ENCODE data around the gene PHLDA2.

Gene PHLDA2

GRCh38 chr11:2899080-2899783 lies 30.0 kb downstream of the PHLDA2 start:
- peaks cover 0 to 41% (median 25%) of the 10 kb centered on the region in 4 donors for H3K4me1 ChIP-seq
- H3K36me3 ChIP-seq, result no peaks in the 10 kb centered on the region
- TF ChIP-seq, protein P1, sequence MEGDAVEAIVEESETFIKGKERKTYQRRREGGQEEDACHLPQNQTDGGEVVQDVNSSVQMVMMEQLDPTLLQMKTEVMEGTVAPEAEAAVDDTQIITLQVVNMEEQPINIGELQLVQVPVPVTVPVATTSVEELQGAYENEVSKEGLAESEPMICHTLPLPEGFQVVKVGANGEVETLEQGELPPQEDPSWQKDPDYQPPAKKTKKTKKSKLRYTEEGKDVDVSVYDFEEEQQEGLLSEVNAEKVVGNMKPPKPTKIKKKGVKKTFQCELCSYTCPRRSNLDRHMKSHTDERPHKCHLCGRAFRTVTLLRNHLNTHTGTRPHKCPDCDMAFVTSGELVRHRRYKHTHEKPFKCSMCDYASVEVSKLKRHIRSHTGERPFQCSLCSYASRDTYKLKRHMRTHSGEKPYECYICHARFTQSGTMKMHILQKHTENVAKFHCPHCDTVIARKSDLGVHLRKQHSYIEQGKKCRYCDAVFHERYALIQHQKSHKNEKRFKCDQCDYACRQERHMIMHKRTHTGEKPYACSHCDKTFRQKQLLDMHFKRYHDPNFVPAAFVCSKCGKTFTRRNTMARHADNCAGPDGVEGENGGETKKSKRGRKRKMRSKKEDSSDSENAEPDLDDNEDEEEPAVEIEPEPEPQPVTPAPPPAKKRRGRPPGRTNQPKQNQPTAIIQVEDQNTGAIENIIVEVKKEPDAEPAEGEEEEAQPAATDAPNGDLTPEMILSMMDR (IDR thresholded peaks at IDR 0.05), result no peak
- H3K9me3 ChIP-seq, result no peaks in the 10 kb centered on the region
- peak overlapping the region; percentile 28 to 43 for H3K27ac ChIP-seq
- no peaks in the 10 kb centered on the region for H3K27me3 ChIP-seq
- DNase-seq, result peak in 1 of 2 donors; percentile 51
- H3K4me3 ChIP-seq, result no peak overlapping the region
- intact Hi-C loops (cut with DNase I; ENCODE audit: low total_unique reads), result loop anchor here (10.0 kb wide), 2 partner anchors 474 to 594 kb away; partner anchors contain the start of genes C11orf21 and TSPAN32

DNA sequence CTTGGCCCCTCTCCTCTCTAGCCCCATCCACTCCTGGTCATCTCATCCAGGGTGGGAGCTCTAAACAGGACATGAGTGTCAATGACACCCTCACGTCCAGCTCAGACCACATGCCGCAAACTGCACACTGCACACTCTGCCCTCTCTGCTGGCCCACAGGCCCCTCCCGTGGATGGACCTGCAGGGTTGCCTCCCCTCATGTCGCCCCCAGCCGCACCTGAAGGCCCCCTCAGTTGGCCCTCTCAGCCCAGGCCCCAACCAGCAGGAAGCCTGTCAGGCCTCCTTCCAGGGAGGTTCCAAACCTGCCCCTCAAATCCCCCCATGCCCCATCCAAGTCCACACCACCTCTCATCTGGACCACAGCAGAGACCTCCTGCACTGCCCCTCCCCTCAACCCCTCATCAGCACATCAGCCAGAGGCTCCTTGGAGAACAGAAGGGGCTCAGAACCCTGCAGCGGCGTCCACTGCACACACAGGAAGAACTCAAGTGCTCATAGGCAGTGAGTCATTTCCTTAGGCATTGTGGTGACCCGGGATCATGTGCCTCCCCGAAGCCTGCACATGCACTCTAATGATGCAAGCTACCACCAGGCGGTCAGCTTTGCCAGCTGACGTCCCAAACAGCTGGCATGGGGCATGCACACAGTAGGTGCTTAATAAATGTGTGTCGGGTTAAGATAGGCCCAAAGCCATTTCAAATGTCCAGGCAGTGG lies 30.7 kb downstream of the PHLDA2 start:
- H3K27ac ChIP-seq, result peak overlapping the region; percentile 28 to 43
- peak; percentile 82 to 84 for DNase-seq
- intact Hi-C loops (cut with DNase I; ENCODE audit: low total_unique reads), result loop anchor here (10.0 kb wide), 2 partner anchors 474 to 594 kb away; partner anchors contain the start of genes C11orf21 and TSPAN32

DNA sequence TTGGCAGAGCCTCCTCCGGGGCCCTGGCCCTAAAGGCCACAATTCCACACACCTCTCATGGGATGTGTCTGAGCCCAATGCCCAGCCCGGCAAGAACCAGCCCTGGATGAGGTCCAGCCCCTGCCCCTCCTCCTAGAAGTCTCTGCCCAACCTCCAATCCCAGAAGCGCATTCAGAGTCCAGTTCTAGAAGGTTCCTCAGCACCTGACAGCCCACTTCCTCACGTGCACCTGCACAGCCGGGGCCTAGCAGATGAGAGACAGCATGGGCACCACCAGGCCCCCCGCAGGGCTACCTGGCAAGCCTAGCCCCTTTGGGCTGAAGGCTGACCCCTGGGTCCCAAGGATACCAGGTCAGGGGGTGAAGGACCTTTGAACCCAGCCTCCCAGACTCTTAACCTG lies 32.2 kb downstream of the PHLDA2 start:
- Histone ChIP-seq H3K4me1 (peaks cover 0 to 29% (median 20%) of the 10 kb centered on the region in 4 donors), H3K4me3 (no peak overlapping the region), H3K27me3 (peaks cover 0 to 8% of the 10 kb centered on the region in 2 donors), H3K36me3 (no peaks in the 10 kb centered on the region), H3K27ac (no peak overlapping the region), H3K9me3 (no peaks in the 10 kb centered on the region)
- no peak for DNase-seq
- intact Hi-C loops (cut with DNase I; ENCODE audit: low total_unique reads), result loop anchor here (10.0 kb wide), 2 partner anchors 472 to 592 kb away; partner anchors contain the start of genes C11orf21 and TSPAN32
- TF ChIP-seq, protein P1 (IDR thresholded peaks at IDR 0.05), result no peak

More for the DNA sequence above, 30.7 kb downstream of the PHLDA2 start:
- TF ChIP-seq, protein P1 (IDR thresholded peaks at IDR 0.05), result no peak
- Histone ChIP-seq H3K4me3 (no peak overlapping the region), H3K27me3 (no peaks in the 10 kb centered on the region), H3K36me3 (no peaks in the 10 kb centered on the region), H3K9me3 (no peaks in the 10 kb centered on the region), H3K4me1 (peaks cover 0 to 33% (median 24%) of the 10 kb centered on the region in 4 donors)

- Histone ChIP-seq H3K4me3 (no peak overlapping the region), H3K27me3 (peaks cover 0 to 17% of the 10 kb centered on the region in 2 donors), H3K4me1 (peaks cover 0 to 28% (median 20%) of the 10 kb centered on the region in 4 donors), H3K27ac (no peak overlapping the region), H3K36me3 (no peaks in the 10 kb centered on the region), H3K9me3 (no peaks in the 10 kb centered on the region)
- DNase-seq, result no peak
- intact Hi-C loops (cut with DNase I; ENCODE audit: low total_unique reads), result loop anchor here (10.0 kb wide), 2 partner anchors 471 to 591 kb away; partner anchors contain the start of genes C11orf21 and TSPAN32
- TF ChIP-seq, protein P1 (IDR thresholded peaks at IDR 0.05), result no peak
Observed at GRCh38 chr11:2896047-2896446, 33.2 kb downstream of the PHLDA2 start.

GRCh38 chr11:2893935-2894334 lies 35.3 kb downstream of the PHLDA2 start:
- no peak overlapping the region for H3K4me3 ChIP-seq
- TF ChIP-seq, protein P1 (IDR thresholded peaks at IDR 0.05), result no peak
- H3K9me3 ChIP-seq, result no peaks in the 10 kb centered on the region
- intact Hi-C loops (cut with DNase I; ENCODE audit: low total_unique reads), result loop anchor here (10.0 kb wide), 2 partner anchors 469 to 589 kb away; partner anchors contain the start of genes C11orf21 and TSPAN32
- H3K4me1 ChIP-seq, result peaks cover 0 to 27% (median 18%) of the 10 kb centered on the region in 4 donors
- H3K36me3 ChIP-seq, result no peaks in the 10 kb centered on the region
- H3K27ac ChIP-seq, result no peak overlapping the region
- DNase-seq, result no peak
- peaks cover 0 to 23% of the 10 kb centered on the region in 2 donors for H3K27me3 ChIP-seq

Data from tibial artery (tissue), 4 donors.